Activated T-cell treated with anti-CD3 and anti-CD28 coated beads, Interleukin-2, amount 50 U/mL, for 24 hours (primary cell): ENCODE measurements around the gene OR6Q1.
"Not testable (repeated sequence)": the region's sequence is repeated elsewhere in the genome, so short reads cannot be mapped to it uniquely, and the experiment has no call there.

ENCODE experiments used
- DNase-seq: peaks from one replicate; pipeline ENCODE4 v3.0.0-alpha.2; 2020
- H3K27ac Mint-ChIP-seq: 2 replicates; pipeline ENCODE4 v1.8.0; 2020; ENCODE audit warnings: mild to moderate bottlenecking, mixed read lengths
- H3K27me3 Mint-ChIP-seq: 2 replicates; pipeline ENCODE4 v1.8.0; 2020; ENCODE audit warnings: mixed read lengths
- H3K36me3 Mint-ChIP-seq: 2 replicates; pipeline ENCODE4 v1.8.0; 2020; ENCODE audit warnings: low read depth, mixed read lengths
- H3K4me1 Mint-ChIP-seq: 2 replicates; pipeline ENCODE4 v1.8.0; 2020; ENCODE audit warnings: low read depth, mixed read lengths
- H3K4me3 Mint-ChIP-seq: 2 replicates; pipeline ENCODE4 v1.8.0; 2020; ENCODE audit warnings: mild to moderate bottlenecking, moderate library complexity, mixed read lengths
- H3K9me3 Mint-ChIP-seq: 2 replicates; pipeline ENCODE4 v1.8.0; 2020; ENCODE audit warnings: mixed read lengths

OR6Q1 gene

GRCh38 chr11:58030653-58031052 lies at the start of gene OR6Q1:
TSS of gene OR6Q1 (plus strand) at chr11:58030953. CDS start at chr11:58030953, 0 bp downstream.
- Mint-ChIP-seq H3K9me3 (peaks cover 2% of the 10 kb centered on the region), H3K27me3 (peaks cover 18% of the 10 kb centered on the region), H3K4me1 (no peaks in the 10 kb centered on the region), H3K4me3 (no peak within 1 kb of the TSS), H3K27ac (no peak within 1 kb of the TSS), H3K36me3 (no peaks in the 10 kb centered on the region)
- DNase-seq = no peak

GRCh38 chr11:57981536-57981935 lies 49.2 kb upstream of the OR6Q1 start:
- Mint-ChIP-seq H3K9me3 (no peaks in the 10 kb centered on the region), H3K36me3 (no peaks in the 10 kb centered on the region), H3K27ac (no peak overlapping the region), H3K27me3 (no peaks in the 10 kb centered on the region), H3K4me1 (no peaks in the 10 kb centered on the region), H3K4me3 (no peak overlapping the region)
- no peak for DNase-seq

- Mint-ChIP-seq H3K27ac (no peak overlapping the region), H3K27me3 (no peaks in the 10 kb centered on the region), H3K36me3 (no peaks in the 10 kb centered on the region), H3K4me3 (no peak overlapping the region), H3K9me3 (peaks cover 3% of the 10 kb centered on the region), H3K4me1 (no peaks in the 10 kb centered on the region)
- DNase-seq = no peak
Observed at GRCh38 chr11:57982776-57983175, 48.0 kb upstream of the OR6Q1 start.

- Mint-ChIP-seq H3K9me3 (peaks cover 6% of the 10 kb centered on the region), H3K36me3 (no peaks in the 10 kb centered on the region), H3K4me3 (no peak overlapping the region), H3K27ac (no peak overlapping the region), H3K27me3 (no peaks in the 10 kb centered on the region), H3K4me1 (no peaks in the 10 kb centered on the region)
- no peak for DNase-seq
Observed at GRCh38 chr11:57983191-57983590, 47.6 kb upstream of the OR6Q1 start.

- not testable (repeated sequence) for H3K4me3 Mint-ChIP-seq, H3K4me1 Mint-ChIP-seq, H3K27ac Mint-ChIP-seq, H3K9me3 Mint-ChIP-seq, DNase-seq, H3K36me3 Mint-ChIP-seq
- peaks cover 39% of the 10 kb centered on the region for H3K27me3 Mint-ChIP-seq
Observed at GRCh38 chr11:57999523-57999922, 31.2 kb upstream of the OR6Q1 start.

GRCh38 chr11:58000021-58000420 lies 30.7 kb upstream of the OR6Q1 start:
- DNase-seq, H3K27ac Mint-ChIP-seq, H3K36me3 Mint-ChIP-seq, H3K4me1 Mint-ChIP-seq, H3K4me3 Mint-ChIP-seq, H3K9me3 Mint-ChIP-seq: not testable (repeated sequence)
- peaks cover 42% of the 10 kb centered on the region for H3K27me3 Mint-ChIP-seq

GRCh38 chr11:58000699-58001098 lies 30.1 kb upstream of the OR6Q1 start:
- DNase-seq = no peak
- no peak overlapping the region for H3K27ac Mint-ChIP-seq
- peaks cover 47% of the 10 kb centered on the region for H3K27me3 Mint-ChIP-seq
- H3K4me3 Mint-ChIP-seq = no peak overlapping the region
- peaks cover 4% of the 10 kb centered on the region for H3K4me1 Mint-ChIP-seq
- H3K36me3 Mint-ChIP-seq = no peaks in the 10 kb centered on the region
- H3K9me3 Mint-ChIP-seq = no peaks in the 10 kb centered on the region

GRCh38 chr11:58003036-58003435 lies 27.7 kb upstream of the OR6Q1 start:
- Mint-ChIP-seq H3K27me3 (peaks cover 47% of the 10 kb centered on the region), H3K36me3 (no peaks in the 10 kb centered on the region), H3K4me3 (no peak overlapping the region), H3K4me1 (peaks cover 4% of the 10 kb centered on the region), H3K27ac (no peak overlapping the region), H3K9me3 (no peaks in the 10 kb centered on the region)
- DNase-seq = no peak

- Mint-ChIP-seq H3K4me1 (peaks cover 4% of the 10 kb centered on the region), H3K27me3 (peaks cover 47% of the 10 kb centered on the region)
Observed at GRCh38 chr11:58003591-58003990, 27.2 kb upstream of the OR6Q1 start.

GRCh38 chr11:58004664-58005063 lies 26.1 kb upstream of the OR6Q1 start:
- Mint-ChIP-seq H3K36me3 (no peaks in the 10 kb centered on the region), H3K4me3 (no peak overlapping the region), H3K27me3 (peaks cover 47% of the 10 kb centered on the region), H3K4me1 (peaks cover 4% of the 10 kb centered on the region), H3K27ac (no peak overlapping the region), H3K9me3 (no peaks in the 10 kb centered on the region)
- DNase-seq = no peak

More at GRCh38 chr11:58003591-58003990, 27.2 kb upstream of the OR6Q1 start:
- no peak overlapping the region for H3K4me3 Mint-ChIP-seq
- H3K27ac Mint-ChIP-seq = no peak overlapping the region
- H3K9me3 Mint-ChIP-seq = no peaks in the 10 kb centered on the region
- no peak for DNase-seq
- no peaks in the 10 kb centered on the region for H3K36me3 Mint-ChIP-seq

GRCh38 chr11:58006940-58007339 lies 23.8 kb upstream of the OR6Q1 start:
- DNase-seq = no peak
- H3K36me3 Mint-ChIP-seq = no peaks in the 10 kb centered on the region
- H3K4me3 Mint-ChIP-seq = no peak overlapping the region
- no peaks in the 10 kb centered on the region for H3K9me3 Mint-ChIP-seq
- no peak overlapping the region for H3K27ac Mint-ChIP-seq
- peaks cover 31% of the 10 kb centered on the region for H3K27me3 Mint-ChIP-seq
- H3K4me1 Mint-ChIP-seq = peaks cover 4% of the 10 kb centered on the region

- no peaks in the 10 kb centered on the region for H3K36me3 Mint-ChIP-seq
- H3K4me3 Mint-ChIP-seq = no peak overlapping the region
- H3K27me3 Mint-ChIP-seq = peaks cover 11% of the 10 kb centered on the region
- no peaks in the 10 kb centered on the region for H3K9me3 Mint-ChIP-seq
- no peak overlapping the region for H3K27ac Mint-ChIP-seq
- no peak for DNase-seq
- no peaks in the 10 kb centered on the region for H3K4me1 Mint-ChIP-seq
Observed at GRCh38 chr11:58011771-58012170, 19.0 kb upstream of the OR6Q1 start.

- Mint-ChIP-seq H3K9me3 (no peaks in the 10 kb centered on the region), H3K36me3 (no peaks in the 10 kb centered on the region), H3K4me3 (no peak within 1 kb of the TSS), H3K27me3 (peaks cover 9% of the 10 kb centered on the region), H3K4me1 (no peaks in the 10 kb centered on the region), H3K27ac (no peak within 1 kb of the TSS)
- DNase-seq = no peak
Observed at GRCh38 chr11:58023435-58023931, 7.3 kb upstream of the OR6Q1 start, which contains the start of gene OR9Q1. TSS of gene OR9Q1 (plus strand) at chr11:58023881. CDS start at chr11:58179445, 155,564 bp downstream.

GRCh38 chr11:58024601-58025091 lies 6.1 kb upstream of the OR6Q1 start:
- Mint-ChIP-seq H3K27me3 (peaks cover 9% of the 10 kb centered on the region), H3K9me3 (no peaks in the 10 kb centered on the region), H3K4me3 (no peak overlapping the region), H3K4me1 (no peaks in the 10 kb centered on the region), H3K36me3 (no peaks in the 10 kb centered on the region), H3K27ac (no peak overlapping the region)
- DNase-seq = no peak

- Mint-ChIP-seq H3K4me3 (no peak overlapping the region), H3K27ac (no peak overlapping the region), H3K36me3 (no peaks in the 10 kb centered on the region), H3K27me3 (peaks cover 20% of the 10 kb centered on the region), H3K9me3 (no peaks in the 10 kb centered on the region), H3K4me1 (no peaks in the 10 kb centered on the region)
- DNase-seq = no peak
Observed at GRCh38 chr11:58027341-58027740, 3.4 kb upstream of the OR6Q1 start.
